ENCODE data around the gene LRP8. TPM values are rescaled to one million over a fixed set of nuclear protein-coding genes. Genes with fewer than 3 reads are reported as not detected.

Gene LRP8
- total and polyA plus RNA-seq, 9 of the 15 experiments (the other 6 are each of a cell fraction or from before 2014, with no cell fraction given): 7.1 to 56.1 (median 31.3) TPM

DNA sequence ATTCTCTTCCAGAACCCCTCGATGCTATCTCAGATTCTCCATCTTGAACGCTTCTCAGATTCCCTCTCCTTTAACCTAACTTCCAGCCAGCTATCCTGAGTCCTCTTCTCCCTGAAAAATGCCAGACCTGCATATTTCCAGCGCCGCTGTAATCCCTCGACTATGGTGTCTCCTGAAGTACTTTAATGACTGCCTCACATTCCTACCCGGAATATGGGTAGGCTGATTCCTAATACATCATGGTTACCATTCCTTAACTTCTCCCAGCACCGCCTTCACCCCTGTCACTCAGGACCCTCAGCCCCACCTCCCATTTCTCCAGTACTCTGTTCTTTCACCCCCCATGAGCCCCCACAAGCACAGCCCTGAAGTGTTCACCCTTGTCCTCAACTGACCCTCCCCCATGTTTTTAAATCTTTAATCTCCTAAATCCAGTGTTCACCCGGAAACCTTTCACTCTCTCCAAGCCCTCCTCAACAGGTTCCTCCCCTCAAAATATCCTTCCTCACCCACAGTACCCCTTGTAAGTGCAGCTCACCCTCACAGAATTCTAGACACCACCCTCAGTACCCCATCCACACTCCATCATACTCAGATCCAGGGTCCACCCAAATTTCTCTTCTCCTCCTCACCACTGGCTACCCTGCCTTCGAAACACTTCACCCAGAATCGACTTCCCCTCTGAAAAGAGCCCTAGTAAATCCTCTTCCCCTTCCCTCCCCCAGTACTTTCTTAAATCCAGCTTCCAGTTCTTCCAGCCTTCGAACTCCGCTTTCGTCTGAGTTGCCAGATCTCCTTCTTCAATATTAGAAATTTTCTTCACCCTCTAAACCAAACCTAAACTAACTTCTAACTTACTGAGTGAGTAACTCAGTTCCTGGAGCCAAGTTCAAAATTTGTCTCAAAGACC, 130.3 kb downstream of the LRP8 start (continued):
- TF ChIP-seq, protein P1, sequence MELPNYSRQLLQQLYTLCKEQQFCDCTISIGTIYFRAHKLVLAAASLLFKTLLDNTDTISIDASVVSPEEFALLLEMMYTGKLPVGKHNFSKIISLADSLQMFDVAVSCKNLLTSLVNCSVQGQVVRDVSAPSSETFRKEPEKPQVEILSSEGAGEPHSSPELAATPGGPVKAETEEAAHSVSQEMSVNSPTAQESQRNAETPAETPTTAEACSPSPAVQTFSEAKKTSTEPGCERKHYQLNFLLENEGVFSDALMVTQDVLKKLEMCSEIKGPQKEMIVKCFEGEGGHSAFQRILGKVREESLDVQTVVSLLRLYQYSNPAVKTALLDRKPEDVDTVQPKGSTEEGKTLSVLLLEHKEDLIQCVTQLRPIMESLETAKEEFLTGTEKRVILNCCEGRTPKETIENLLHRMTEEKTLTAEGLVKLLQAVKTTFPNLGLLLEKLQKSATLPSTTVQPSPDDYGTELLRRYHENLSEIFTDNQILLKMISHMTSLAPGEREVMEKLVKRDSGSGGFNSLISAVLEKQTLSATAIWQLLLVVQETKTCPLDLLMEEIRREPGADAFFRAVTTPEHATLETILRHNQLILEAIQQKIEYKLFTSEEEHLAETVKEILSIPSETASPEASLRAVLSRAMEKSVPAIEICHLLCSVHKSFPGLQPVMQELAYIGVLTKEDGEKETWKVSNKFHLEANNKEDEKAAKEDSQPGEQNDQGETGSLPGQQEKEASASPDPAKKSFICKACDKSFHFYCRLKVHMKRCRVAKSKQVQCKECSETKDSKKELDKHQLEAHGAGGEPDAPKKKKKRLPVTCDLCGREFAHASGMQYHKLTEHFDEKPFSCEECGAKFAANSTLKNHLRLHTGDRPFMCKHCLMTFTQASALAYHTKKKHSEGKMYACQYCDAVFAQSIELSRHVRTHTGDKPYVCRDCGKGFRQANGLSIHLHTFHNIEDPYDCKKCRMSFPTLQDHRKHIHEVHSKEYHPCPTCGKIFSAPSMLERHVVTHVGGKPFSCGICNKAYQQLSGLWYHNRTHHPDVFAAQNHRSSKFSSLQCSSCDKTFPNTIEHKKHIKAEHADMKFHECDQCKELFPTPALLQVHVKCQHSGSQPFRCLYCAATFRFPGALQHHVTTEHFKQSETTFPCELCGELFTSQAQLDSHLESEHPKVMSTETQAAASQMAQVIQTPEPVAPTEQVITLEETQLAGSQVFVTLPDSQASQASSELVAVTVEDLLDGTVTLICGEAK (IDR thresholded peaks at IDR 0.05): no peak
- TF ChIP-seq, protein P1 (CRISPR knock-in tag; IDR thresholded peaks at IDR 0.05): no peak
- TF ChIP-seq HNRNPH1 (optimal IDR thresholded peaks at IDR 0.05; ENCODE audit: low read depth, low read length) (no peak), ZFPM2 (CRISPR knock-in tag; IDR thresholded peaks at IDR 0.05) (no peak), CBFB (CRISPR knock-in tag; IDR thresholded peaks at IDR 0.05) (no peak), ZNF444 (CRISPR knock-in tag; IDR thresholded peaks at IDR 0.05) (no peak), TBL1XR1 (IDR thresholded peaks at IDR 0.05; ENCODE audit: low read length in 2 of 2) (no peak), ELF4 (CRISPR knock-in tag; IDR thresholded peaks at IDR 0.05) (peak; percentile 5; the same call in 1 of the 2 replicates), RUNX1 (IDR thresholded peaks at IDR 0.05; ENCODE audit: low read depth) (no peak), SIRT6 (IDR thresholded peaks at IDR 0.05; ENCODE audit: low read depth, low read length) (no peak), PURB (CRISPR knock-in tag; IDR thresholded peaks at IDR 0.05; ENCODE audit: low read depth) (no peak), PRMT5 (CRISPR knock-in tag; IDR thresholded peaks at IDR 0.05) (no peak), DPF2 (IDR thresholded peaks at IDR 0.05) (no peak), ZNF253 (CRISPR knock-in tag; conservative IDR thresholded peaks at IDR 0.05) (no peak)
- TF ChIP-seq, protein P2, sequence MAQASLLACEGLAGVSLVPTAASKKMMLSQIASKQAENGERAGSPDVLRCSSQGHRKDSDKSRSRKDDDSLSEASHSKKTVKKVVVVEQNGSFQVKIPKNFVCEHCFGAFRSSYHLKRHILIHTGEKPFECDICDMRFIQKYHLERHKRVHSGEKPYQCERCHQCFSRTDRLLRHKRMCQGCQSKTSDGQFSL (CRISPR knock-in tag; IDR thresholded peaks at IDR 0.05): no peak
- TF ChIP-seq, protein P2 (tag; IDR thresholded peaks at IDR 0.05): no peak
- TF ChIP-seq, protein P3, sequence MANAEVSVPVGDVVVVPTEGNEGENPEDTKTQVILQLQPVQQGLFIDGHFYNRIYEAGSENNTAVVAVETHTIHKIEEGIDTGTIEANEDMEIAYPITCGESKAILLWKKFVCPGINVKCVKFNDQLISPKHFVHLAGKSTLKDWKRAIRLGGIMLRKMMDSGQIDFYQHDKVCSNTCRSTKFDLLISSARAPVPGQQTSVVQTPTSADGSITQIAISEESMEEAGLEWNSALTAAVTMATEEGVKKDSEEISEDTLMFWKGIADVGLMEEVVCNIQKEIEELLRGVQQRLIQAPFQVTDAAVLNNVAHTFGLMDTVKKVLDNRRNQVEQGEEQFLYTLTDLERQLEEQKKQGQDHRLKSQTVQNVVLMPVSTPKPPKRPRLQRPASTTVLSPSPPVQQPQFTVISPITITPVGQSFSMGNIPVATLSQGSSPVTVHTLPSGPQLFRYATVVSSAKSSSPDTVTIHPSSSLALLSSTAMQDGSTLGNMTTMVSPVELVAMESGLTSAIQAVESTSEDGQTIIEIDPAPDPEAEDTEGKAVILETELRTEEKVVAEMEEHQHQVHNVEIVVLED (CRISPR knock-in tag; IDR thresholded peaks at IDR 0.05): 0 out of 2 replicates have a peak, but pooled peaks have one; percentile 15

Measured in K562 (cell line).